GM23338 (cell line): Measurements from ENCODE around the gene VWA2.

Source experiments
- CREB1 ChIP-seq: fragments of 250-450 bp; sonication (Bioruptor Pico); IDR thresholded peaks from 2 replicates; pipeline ENCODE4 v1.5.0; 2020; ENCODE audit warnings: low read depth, mild to moderate bottlenecking, moderate library complexity
- CTCF ChIP-seq, 2 experiments: fragments of 200-600 bp in 1 of 2; sonication (generic) in 1 of 2; conservative IDR thresholded peaks; 2 replicates each; pipeline versions ENCODE4 v1.5.1 to v1.6.1; 2016 to 2017; ENCODE audit warnings: antibody characterized with exemption in 2 of 2, low read depth in 2 of 2, mild to moderate bottlenecking in 2 of 2, moderate library complexity in 1 of 2
- EZH2 ChIP-seq: fragments of 200-600 bp; sonication (generic); IDR thresholded peaks from one replicate; pipeline ENCODE4 v1.8.0; 2017; ENCODE audit warnings: antibody characterized with exemption, mild to moderate bottlenecking, low read depth; ENCODE audit not compliant: unreplicated experiment
- POLR2AphosphoS5 ChIP-seq: IDR thresholded peaks from 2 replicates; pipeline ENCODE4 v1.6.1; 2016; ENCODE audit warnings: antibody characterized with exemption, low read depth
- STAT1 ChIP-seq: IDR thresholded peaks from one replicate; pipeline ENCODE4 v1.6.1; 2016; ENCODE audit warnings: antibody characterized with exemption; ENCODE audit not compliant: unreplicated experiment
- TF ChIP-seq, protein P1 (sequence below): IDR thresholded peaks from one replicate; pipeline ENCODE4 v1.6.1; 2018; ENCODE audit warnings: antibody characterized with exemption; ENCODE audit not compliant: unreplicated experiment

DNA sequence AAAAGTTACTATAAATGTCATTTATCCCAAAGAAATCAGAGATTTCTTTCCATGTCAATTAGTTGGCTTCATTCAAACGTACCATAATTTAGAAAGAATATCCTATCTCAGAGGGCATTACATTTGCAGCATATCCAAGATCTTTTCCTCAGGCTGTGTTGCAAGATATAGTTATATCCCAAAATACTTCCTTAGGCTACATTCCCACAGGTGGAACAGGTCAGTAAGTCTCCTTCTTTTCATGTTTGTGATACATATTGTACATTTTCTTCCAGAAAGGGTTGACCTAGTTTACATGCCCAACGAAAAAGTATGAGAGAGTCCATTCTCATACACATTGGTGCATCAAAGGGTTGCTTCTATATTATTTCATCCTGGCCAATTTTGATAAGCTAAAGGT is 26.9 kb upstream of the VWA2 start:
- TF ChIP-seq EZH2 = no peak
- TF ChIP-seq CTCF (conservative IDR thresholded peaks at IDR 0.05; ENCODE audit: low read depth in 2 of 2) = no peak
- TF ChIP-seq CREB1 (CRISPR knock-in tag) = no peak
- TF ChIP-seq POLR2AphosphoS5 = no peak
- TF ChIP-seq STAT1 = no peak
- TF ChIP-seq, protein P1, sequence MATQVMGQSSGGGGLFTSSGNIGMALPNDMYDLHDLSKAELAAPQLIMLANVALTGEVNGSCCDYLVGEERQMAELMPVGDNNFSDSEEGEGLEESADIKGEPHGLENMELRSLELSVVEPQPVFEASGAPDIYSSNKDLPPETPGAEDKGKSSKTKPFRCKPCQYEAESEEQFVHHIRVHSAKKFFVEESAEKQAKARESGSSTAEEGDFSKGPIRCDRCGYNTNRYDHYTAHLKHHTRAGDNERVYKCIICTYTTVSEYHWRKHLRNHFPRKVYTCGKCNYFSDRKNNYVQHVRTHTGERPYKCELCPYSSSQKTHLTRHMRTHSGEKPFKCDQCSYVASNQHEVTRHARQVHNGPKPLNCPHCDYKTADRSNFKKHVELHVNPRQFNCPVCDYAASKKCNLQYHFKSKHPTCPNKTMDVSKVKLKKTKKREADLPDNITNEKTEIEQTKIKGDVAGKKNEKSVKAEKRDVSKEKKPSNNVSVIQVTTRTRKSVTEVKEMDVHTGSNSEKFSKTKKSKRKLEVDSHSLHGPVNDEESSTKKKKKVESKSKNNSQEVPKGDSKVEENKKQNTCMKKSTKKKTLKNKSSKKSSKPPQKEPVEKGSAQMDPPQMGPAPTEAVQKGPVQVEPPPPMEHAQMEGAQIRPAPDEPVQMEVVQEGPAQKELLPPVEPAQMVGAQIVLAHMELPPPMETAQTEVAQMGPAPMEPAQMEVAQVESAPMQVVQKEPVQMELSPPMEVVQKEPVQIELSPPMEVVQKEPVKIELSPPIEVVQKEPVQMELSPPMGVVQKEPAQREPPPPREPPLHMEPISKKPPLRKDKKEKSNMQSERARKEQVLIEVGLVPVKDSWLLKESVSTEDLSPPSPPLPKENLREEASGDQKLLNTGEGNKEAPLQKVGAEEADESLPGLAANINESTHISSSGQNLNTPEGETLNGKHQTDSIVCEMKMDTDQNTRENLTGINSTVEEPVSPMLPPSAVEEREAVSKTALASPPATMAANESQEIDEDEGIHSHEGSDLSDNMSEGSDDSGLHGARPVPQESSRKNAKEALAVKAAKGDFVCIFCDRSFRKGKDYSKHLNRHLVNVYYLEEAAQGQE = no peak
